GM23338 (cell line): ENCODE data around the gene TAOK3. TPM values are rescaled to one million over a fixed set of nuclear protein-coding genes. Genes with fewer than 3 reads are reported as not detected.
"Not testable (repeated sequence)": the region's sequence is repeated elsewhere in the genome, so short reads cannot be mapped to it uniquely, and the experiment has no call there.

ENCODE experiments used
- ATAC-seq: fragments of 200-7000 bp; cut with Tn5 transposase; 3 replicates; pipeline ENCODE4 v1.9.1; 2020
- DNase-seq: peaks from one replicate; pipeline ENCODE4 v3.0.0-alpha.2; 2015; ENCODE audit warnings: low spot score
- H2AFZ ChIP-seq: fragments of 200-600 bp; sonication (generic); 2 replicates; pipeline ENCODE4 v1.8.0; 2016; ENCODE audit warnings: antibody characterized with exemption, mild to moderate bottlenecking, moderate library complexity
- H3F3A ChIP-seq: fragments of 200-600 bp; sonication (generic); replicated peaks from 2 replicates; pipeline ENCODE4 v1.8.0; 2017; ENCODE audit warnings: antibody characterized with exemption, mixed run types, low read depth
- H3K27ac ChIP-seq: fragments of 200-600 bp; sonication (generic); 2 replicates; pipeline ENCODE4 v1.6.1; 2016; ENCODE audit warnings: low read depth
- H3K27me3 ChIP-seq: fragments of 200-600 bp; sonication (generic); 2 replicates; pipeline ENCODE4 v1.8.0; 2016; ENCODE audit warnings: mild to moderate bottlenecking, mixed run types, moderate library complexity; ENCODE audit not compliant: insufficient read depth
- H3K36me3 ChIP-seq: fragments of 200-600 bp; sonication (generic); 2 replicates; pipeline ENCODE4 v1.8.0; 2016; ENCODE audit warnings: mild to moderate bottlenecking; ENCODE audit not compliant: insufficient read depth
- H3K4me1 ChIP-seq: fragments of 200-600 bp; sonication (generic); 2 replicates; pipeline ENCODE4 v1.8.0; 2016; ENCODE audit warnings: mild to moderate bottlenecking, moderate library complexity; ENCODE audit not compliant: insufficient read depth
- H3K4me2 ChIP-seq: fragments of 200-600 bp; sonication (generic); 2 replicates; pipeline ENCODE4 v1.7.1; 2017; ENCODE audit warnings: mixed run types
- H3K4me3 ChIP-seq: fragments of 200-600 bp; sonication (generic); 2 replicates; pipeline ENCODE4 v1.6.1; 2016; ENCODE audit warnings: mixed run types
- H3K79me2 ChIP-seq: fragments of 200-600 bp; sonication (generic); replicated peaks from 2 replicates; pipeline ENCODE4 v1.8.0; 2017; ENCODE audit warnings: mild to moderate bottlenecking; ENCODE audit not compliant: insufficient read depth
- H3K9me2 ChIP-seq: fragments of 200-600 bp; sonication (generic); 2 replicates; pipeline ENCODE4 v1.8.0; 2017; ENCODE audit not compliant: insufficient read depth
- H4K20me1 ChIP-seq: fragments of 200-600 bp; sonication (generic); replicated peaks from 2 replicates; pipeline ENCODE4 v1.8.0; 2017; ENCODE audit warnings: mild to moderate bottlenecking; ENCODE audit not compliant: insufficient read depth
- H3K27ac Mint-ChIP-seq: 2 replicates; pipeline ENCODE4 v1.8.0; 2020; ENCODE audit warnings: inconsistent platforms, mild to moderate bottlenecking, moderate library complexity, mixed read lengths
- H3K27me3 Mint-ChIP-seq: 3 replicates; pipeline ENCODE4 v1.8.0; 2022; ENCODE audit warnings: low read depth, mild to moderate bottlenecking, moderate library complexity, mixed read lengths, inconsistent platforms; ENCODE audit not compliant: insufficient read depth, poor library complexity
- H3K36me3 Mint-ChIP-seq: 3 replicates; pipeline ENCODE4 v1.8.0; 2021; ENCODE audit warnings: low read depth, mild to moderate bottlenecking, inconsistent platforms, moderate library complexity, mixed read lengths
- H3K4me1 Mint-ChIP-seq: 3 replicates; pipeline ENCODE4 v1.8.0; 2020; ENCODE audit warnings: mild to moderate bottlenecking, inconsistent platforms, mixed read lengths
- H3K4me3 Mint-ChIP-seq: 3 replicates; pipeline ENCODE4 v1.8.0; 2021; ENCODE audit warnings: moderate library complexity, mild to moderate bottlenecking, inconsistent platforms, mixed read lengths
- H3K9me3 Mint-ChIP-seq: 3 replicates; pipeline ENCODE4 v1.8.0; 2020; ENCODE audit warnings: moderate library complexity, mild to moderate bottlenecking, inconsistent platforms, mixed read lengths
- EZH2 ChIP-seq: fragments of 200-600 bp; sonication (generic); IDR thresholded peaks from one replicate; pipeline ENCODE4 v1.8.0; 2017; ENCODE audit warnings: antibody characterized with exemption, mild to moderate bottlenecking, low read depth; ENCODE audit not compliant: unreplicated experiment
- EZH2phosphoT487 ChIP-seq: fragments of 200-600 bp; sonication (generic); IDR thresholded peaks from one replicate; pipeline ENCODE4 v1.8.1; 2018; ENCODE audit warnings: antibody characterized with exemption; ENCODE audit not compliant: unreplicated experiment
- JUNB ChIP-seq: IDR thresholded peaks from one replicate; pipeline ENCODE4 v1.6.1; 2016; ENCODE audit warnings: antibody characterized with exemption; ENCODE audit not compliant: unreplicated experiment
- NANOG ChIP-seq: IDR thresholded peaks from 2 replicates; pipeline ENCODE4 v1.6.1; 2016; ENCODE audit warnings: antibody characterized with exemption, borderline replicate concordance
- ZNF114 ChIP-seq: fragments of 250-450 bp; sonication (Bioruptor Pico); IDR thresholded peaks from 2 replicates; pipeline ENCODE4 v1.5.0; 2020; ENCODE audit warnings: mild to moderate bottlenecking, moderate library complexity
- ZNF331 ChIP-seq: fragments of 250-450 bp; sonication (Bioruptor Pico); IDR thresholded peaks from 2 replicates; pipeline ENCODE4 v1.5.0; 2020; ENCODE audit warnings: low read depth, mild to moderate bottlenecking, moderate library complexity
- polyA plus RNA-seq: library from polyadenylated mRNA; unstranded; fragments of >200 nt; fragmentation: Nextera tagmentation; extraction: Ambion mirVana; gene quantifications from 2 replicates; pipeline ENCODE4 v1.2.1, GENCODE V29; 2016
- total RNA-seq: library from RNA; depleted of rRNA; stranded (reverse); fragments of >200 nt; shearing (Covaris generic); gene quantifications from 2 replicates; pipeline ENCODE4 v1.2.3, GENCODE V29; 2014
- TF ChIP-seq, protein P1 (sequence below): IDR thresholded peaks from 2 replicates; pipeline ENCODE4 v1.6.1; 2016; ENCODE audit warnings: antibody characterized with exemption
- TF ChIP-seq, protein P2 (sequence below), 2 experiments: fragments of 200-600 bp in 1 of 2; sonication (generic) in 1 of 2; conservative IDR thresholded peaks; 2 replicates each; pipeline versions ENCODE4 v1.5.1 to v1.6.1; 2016 to 2017; ENCODE audit warnings: antibody characterized with exemption in 2 of 2, low read depth in 2 of 2, mild to moderate bottlenecking in 2 of 2, moderate library complexity in 1 of 2
- TF ChIP-seq, protein P3 (sequence below): fragments of 250-450 bp; sonication (Bioruptor Pico); IDR thresholded peaks from 2 replicates; pipeline ENCODE4 v1.5.0; 2020; ENCODE audit warnings: mild to moderate bottlenecking, moderate library complexity

TAOK3 gene
- total and polyA plus RNA-seq, 2 experiments from 2014 or later, result 7.6 to 20.4 TPM

DNA sequence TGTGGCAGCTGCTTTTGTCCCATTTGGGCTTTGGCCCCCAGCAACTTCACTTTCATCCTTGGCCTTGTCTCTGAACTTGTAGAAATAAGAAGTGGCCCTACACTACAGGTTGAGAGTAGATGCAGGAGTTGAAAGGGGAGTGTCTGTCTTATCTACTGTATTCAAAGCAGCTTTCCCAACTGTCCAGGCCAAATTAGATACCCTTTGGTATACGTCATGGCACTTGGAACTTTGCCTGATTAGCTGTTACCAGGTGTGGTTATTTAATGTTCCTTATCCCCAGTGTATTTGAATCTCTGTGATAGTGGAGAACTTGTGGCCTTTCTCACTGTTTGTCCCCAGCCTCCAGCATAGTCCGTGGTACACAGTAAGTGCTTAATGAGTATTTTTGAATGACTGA, 37.1 kb upstream of the TAOK3 start:
- ATAC-seq (no peak), DNase-seq (no peak)
- Mint-ChIP-seq H3K27me3 (no peaks in the 10 kb centered on the region), H3K36me3 (peaks cover 85% of the 10 kb centered on the region), H3K27ac (no peak overlapping the region), H3K4me3 (no peak overlapping the region), H3K4me1 (no peaks in the 10 kb centered on the region), H3K9me3 (no peaks in the 10 kb centered on the region)
- Histone ChIP-seq H3K4me2 (no peak overlapping the region), H3K79me2 (no peaks in the 10 kb centered on the region), H3K4me3 (no peak overlapping the region), H3K9me2 (no peaks in the 10 kb centered on the region), H4K20me1 (no peaks in the 10 kb centered on the region), H3F3A (no peaks in the 10 kb centered on the region), H3K4me1 (no peaks in the 10 kb centered on the region), H3K27ac (no peak overlapping the region), H3K27me3 (no peaks in the 10 kb centered on the region), H2AFZ (no peak overlapping the region), H3K36me3 (peaks cover 57% of the 10 kb centered on the region)
- TF ChIP-seq, protein P1, sequence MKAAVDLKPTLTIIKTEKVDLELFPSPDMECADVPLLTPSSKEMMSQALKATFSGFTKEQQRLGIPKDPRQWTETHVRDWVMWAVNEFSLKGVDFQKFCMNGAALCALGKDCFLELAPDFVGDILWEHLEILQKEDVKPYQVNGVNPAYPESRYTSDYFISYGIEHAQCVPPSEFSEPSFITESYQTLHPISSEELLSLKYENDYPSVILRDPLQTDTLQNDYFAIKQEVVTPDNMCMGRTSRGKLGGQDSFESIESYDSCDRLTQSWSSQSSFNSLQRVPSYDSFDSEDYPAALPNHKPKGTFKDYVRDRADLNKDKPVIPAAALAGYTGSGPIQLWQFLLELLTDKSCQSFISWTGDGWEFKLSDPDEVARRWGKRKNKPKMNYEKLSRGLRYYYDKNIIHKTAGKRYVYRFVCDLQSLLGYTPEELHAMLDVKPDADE, result no peak
- no peak for TF ChIP-seq ZNF331 (CRISPR knock-in tag)
- TF ChIP-seq EZH2phosphoT487, result no peak
- no peak for TF ChIP-seq ZNF114 (CRISPR knock-in tag)
- TF ChIP-seq NANOG, result no peak
- TF ChIP-seq JUNB, result no peak
- TF ChIP-seq EZH2, result no peak

DNA sequence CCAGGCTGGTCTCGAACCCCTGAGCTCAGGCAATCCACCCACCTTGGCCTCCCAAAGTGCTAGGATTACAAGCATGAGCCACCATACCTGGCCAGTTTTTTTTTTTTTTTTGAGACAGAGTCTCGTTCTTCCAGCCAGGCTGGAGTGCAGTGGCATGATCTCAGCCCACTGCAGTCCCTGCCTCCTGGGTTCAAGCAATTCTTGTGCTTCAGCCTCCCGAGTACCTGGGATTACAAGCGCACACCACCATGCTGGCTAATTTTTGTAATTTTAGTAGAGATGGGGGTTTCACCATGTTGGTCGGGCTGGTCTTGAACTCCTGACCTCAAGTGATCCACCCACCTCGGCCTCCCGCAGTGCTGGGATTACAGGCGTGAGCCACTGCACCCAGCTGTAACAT, 35.5 kb upstream of the TAOK3 start:
- H3K4me3 Mint-ChIP-seq, ATAC-seq, H3F3A ChIP-seq, H3K4me3 ChIP-seq, H3K27ac ChIP-seq, H3K4me2 ChIP-seq, DNase-seq, H3K27me3 Mint-ChIP-seq, H4K20me1 ChIP-seq, H3K27me3 ChIP-seq, H3K4me1 ChIP-seq, H2AFZ ChIP-seq, H3K9me3 Mint-ChIP-seq, H3K27ac Mint-ChIP-seq, H3K4me1 Mint-ChIP-seq, H3K79me2 ChIP-seq, H3K9me2 ChIP-seq: not testable (repeated sequence)
- H3K36me3 ChIP-seq, result peaks cover 52% of the 10 kb centered on the region
- H3K36me3 Mint-ChIP-seq, result peaks cover 84% of the 10 kb centered on the region

DNA sequence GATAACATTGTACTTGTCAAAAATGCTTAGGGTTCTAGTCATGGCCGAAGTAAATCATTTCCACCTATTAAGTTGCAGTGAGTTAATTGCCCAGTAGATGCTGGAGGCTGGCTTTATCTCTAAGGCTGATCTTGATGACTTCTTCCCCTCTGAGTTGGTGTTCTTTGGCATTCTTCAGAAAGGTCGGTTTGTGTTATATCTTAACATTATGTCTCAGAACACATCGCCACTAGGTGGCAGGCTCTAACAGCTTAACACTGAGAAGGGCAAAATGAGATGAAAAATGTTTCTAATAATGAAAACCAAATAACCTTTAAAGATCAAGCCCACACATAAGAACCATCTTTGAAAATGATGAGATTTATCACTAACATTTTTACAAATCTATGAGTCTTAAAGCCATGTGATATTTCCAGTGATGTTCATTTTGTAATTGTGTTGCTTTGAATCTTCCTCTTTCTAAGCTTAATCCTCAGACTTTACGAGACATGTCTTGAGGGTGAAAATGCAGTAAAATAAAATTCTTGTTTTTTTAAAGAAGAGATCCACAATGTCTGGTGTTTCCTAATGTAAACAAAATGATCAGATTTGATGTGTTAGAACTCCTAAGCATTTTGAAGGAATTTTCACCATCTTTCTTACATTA, 32.3 kb upstream of the TAOK3 start:
- no peaks in the 10 kb centered on the region for H3K9me2 ChIP-seq
- Mint-ChIP-seq H3K4me1 (no peaks in the 10 kb centered on the region), H3K27ac (no peak overlapping the region), H3K4me3 (no peak overlapping the region), H3K27me3 (peaks cover 2% of the 10 kb centered on the region), H3K9me3 (no peaks in the 10 kb centered on the region), H3K36me3 (peaks cover 86% of the 10 kb centered on the region)
- H3K27ac ChIP-seq, result no peak overlapping the region
- no peaks in the 10 kb centered on the region for H3F3A ChIP-seq
- DNase-seq (peak; percentile 94), ATAC-seq (peak; percentile 80)
- no peaks in the 10 kb centered on the region for H3K4me1 ChIP-seq
- no peaks in the 10 kb centered on the region for H3K79me2 ChIP-seq
- peaks cover 41% of the 10 kb centered on the region for H3K36me3 ChIP-seq
- H3K27me3 ChIP-seq, result no peaks in the 10 kb centered on the region
- no peaks in the 10 kb centered on the region for H4K20me1 ChIP-seq
- no peak overlapping the region for H3K4me2 ChIP-seq
- no peak overlapping the region for H3K4me3 ChIP-seq
- H2AFZ ChIP-seq, result no peak overlapping the region
- TF ChIP-seq, protein P2, sequence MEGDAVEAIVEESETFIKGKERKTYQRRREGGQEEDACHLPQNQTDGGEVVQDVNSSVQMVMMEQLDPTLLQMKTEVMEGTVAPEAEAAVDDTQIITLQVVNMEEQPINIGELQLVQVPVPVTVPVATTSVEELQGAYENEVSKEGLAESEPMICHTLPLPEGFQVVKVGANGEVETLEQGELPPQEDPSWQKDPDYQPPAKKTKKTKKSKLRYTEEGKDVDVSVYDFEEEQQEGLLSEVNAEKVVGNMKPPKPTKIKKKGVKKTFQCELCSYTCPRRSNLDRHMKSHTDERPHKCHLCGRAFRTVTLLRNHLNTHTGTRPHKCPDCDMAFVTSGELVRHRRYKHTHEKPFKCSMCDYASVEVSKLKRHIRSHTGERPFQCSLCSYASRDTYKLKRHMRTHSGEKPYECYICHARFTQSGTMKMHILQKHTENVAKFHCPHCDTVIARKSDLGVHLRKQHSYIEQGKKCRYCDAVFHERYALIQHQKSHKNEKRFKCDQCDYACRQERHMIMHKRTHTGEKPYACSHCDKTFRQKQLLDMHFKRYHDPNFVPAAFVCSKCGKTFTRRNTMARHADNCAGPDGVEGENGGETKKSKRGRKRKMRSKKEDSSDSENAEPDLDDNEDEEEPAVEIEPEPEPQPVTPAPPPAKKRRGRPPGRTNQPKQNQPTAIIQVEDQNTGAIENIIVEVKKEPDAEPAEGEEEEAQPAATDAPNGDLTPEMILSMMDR (conservative IDR thresholded peaks at IDR 0.05; ENCODE audit: low read depth in 2 of 2), result peak; percentile 85 to 98
- TF ChIP-seq, protein P3, sequence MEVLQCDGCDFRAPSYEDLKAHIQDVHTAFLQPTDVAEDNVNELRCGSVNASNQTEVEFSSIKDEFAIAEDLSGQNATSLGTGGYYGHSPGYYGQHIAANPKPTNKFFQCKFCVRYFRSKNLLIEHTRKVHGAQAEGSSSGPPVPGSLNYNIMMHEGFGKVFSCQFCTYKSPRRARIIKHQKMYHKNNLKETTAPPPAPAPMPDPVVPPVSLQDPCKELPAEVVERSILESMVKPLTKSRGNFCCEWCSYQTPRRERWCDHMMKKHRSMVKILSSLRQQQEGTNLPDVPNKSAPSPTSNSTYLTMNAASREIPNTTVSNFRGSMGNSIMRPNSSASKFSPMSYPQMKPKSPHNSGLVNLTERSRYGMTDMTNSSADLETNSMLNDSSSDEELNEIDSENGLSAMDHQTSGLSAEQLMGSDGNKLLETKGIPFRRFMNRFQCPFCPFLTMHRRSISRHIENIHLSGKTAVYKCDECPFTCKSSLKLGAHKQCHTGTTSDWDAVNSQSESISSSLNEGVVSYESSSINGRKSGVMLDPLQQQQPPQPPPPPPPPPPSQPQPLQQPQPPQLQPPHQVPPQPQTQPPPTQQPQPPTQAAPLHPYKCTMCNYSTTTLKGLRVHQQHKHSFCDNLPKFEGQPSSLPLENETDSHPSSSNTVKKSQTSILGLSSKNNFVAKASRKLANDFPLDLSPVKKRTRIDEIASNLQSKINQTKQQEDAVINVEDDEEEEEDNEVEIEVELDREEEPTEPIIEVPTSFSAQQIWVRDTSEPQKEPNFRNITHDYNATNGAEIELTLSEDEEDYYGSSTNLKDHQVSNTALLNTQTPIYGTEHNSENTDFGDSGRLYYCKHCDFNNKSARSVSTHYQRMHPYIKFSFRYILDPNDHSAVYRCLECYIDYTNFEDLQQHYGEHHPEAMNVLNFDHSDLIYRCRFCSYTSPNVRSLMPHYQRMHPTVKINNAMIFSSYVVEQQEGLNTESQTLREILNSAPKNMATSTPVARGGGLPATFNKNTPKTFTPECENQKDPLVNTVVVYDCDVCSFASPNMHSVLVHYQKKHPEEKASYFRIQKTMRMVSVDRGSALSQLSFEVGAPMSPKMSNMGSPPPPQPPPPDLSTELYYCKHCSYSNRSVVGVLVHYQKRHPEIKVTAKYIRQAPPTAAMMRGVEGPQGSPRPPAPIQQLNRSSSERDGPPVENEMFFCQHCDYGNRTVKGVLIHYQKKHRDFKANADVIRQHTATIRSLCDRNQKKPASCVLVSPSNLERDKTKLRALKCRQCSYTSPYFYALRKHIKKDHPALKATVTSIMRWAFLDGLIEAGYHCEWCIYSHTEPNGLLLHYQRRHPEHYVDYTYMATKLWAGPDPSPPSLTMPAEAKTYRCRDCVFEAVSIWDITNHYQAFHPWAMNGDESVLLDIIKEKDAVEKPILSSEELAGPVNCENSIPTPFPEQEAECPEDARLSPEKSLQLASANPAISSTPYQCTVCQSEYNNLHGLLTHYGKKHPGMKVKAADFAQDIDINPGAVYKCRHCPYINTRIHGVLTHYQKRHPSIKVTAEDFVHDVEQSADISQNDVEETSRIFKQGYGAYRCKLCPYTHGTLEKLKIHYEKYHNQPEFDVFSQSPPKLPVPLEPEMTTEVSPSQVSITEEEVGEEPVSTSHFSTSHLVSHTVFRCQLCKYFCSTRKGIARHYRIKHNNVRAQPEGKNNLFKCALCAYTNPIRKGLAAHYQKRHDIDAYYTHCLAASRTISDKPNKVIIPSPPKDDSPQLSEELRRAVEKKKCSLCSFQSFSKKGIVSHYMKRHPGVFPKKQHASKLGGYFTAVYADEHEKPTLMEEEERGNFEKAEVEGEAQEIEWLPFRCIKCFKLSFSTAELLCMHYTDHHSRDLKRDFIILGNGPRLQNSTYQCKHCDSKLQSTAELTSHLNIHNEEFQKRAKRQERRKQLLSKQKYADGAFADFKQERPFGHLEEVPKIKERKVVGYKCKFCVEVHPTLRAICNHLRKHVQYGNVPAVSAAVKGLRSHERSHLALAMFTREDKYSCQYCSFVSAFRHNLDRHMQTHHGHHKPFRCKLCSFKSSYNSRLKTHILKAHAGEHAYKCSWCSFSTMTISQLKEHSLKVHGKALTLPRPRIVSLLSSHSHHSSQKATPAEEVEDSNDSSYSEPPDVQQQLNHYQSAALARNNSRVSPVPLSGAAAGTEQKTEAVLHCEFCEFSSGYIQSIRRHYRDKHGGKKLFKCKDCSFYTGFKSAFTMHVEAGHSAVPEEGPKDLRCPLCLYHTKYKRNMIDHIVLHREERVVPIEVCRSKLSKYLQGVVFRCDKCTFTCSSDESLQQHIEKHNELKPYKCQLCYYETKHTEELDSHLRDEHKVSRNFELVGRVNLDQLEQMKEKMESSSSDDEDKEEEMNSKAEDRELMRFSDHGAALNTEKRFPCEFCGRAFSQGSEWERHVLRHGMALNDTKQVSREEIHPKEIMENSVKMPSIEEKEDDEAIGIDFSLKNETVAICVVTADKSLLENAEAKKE (CRISPR knock-in tag), result no peak
